Panc1 (cell line): ENCODE measurements around the gene EP400.

ENCODE experiments used
- POLR2AphosphoS5 ChIP-seq: IDR thresholded peaks from 2 replicates; pipeline ENCODE4 v1.6.1; 2012; ENCODE audit warnings: mild to moderate bottlenecking, low read depth, low read length, moderate library complexity
- SIN3A ChIP-seq: IDR thresholded peaks from 2 replicates; pipeline ENCODE4 v1.6.1; 2012; ENCODE audit warnings: low read depth, mild to moderate bottlenecking, low read length, moderate library complexity, borderline replicate concordance; ENCODE audit not compliant: insufficient read depth
- TCF7L2 ChIP-seq: IDR thresholded peaks from 2 replicates; pipeline ENCODE4 v1.6.1; 2011; ENCODE audit warnings: mild to moderate bottlenecking, low read depth, low read length, inconsistent platforms
- TF ChIP-seq, protein P1 (sequence below): fragments of 450-650 bp; IDR thresholded peaks from 2 replicates; pipeline ENCODE4 v1.5.1; 2017; ENCODE audit warnings: mild to moderate bottlenecking
- TF ChIP-seq, protein P2 (sequence below), 2 experiments: IDR thresholded peaks; 2 replicates each; pipeline ENCODE4 v1.6.1; 2011 to 2012; ENCODE audit warnings: low read depth in 2 of 2, control low read depth in 1 of 2, low read length in 1 of 2, mild to moderate bottlenecking in 1 of 2, moderate library complexity in 1 of 2; ENCODE audit not compliant: insufficient read depth in 1 of 2

DNA sequence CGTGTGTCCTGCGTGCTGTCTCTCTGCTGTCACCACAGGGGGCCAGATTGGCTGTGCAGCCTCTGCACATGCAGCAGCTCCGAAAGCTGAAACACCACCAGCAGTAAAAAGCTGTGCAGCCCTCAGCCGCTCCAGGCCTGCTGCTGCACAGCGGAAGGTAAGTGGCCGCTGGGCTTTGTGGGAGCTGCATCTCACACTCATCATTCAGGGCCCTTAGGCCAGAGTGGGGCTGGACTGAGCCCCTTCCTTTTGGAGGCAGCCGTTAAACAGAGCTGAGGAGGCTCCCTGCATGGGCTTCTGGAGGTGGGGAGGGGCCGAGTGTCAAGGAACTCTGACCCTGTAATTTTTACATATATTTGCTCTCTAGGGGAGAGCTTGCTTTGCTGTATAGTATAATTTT lies 177.3 kb downstream of the EP400 start:
- TF ChIP-seq, protein P1, sequence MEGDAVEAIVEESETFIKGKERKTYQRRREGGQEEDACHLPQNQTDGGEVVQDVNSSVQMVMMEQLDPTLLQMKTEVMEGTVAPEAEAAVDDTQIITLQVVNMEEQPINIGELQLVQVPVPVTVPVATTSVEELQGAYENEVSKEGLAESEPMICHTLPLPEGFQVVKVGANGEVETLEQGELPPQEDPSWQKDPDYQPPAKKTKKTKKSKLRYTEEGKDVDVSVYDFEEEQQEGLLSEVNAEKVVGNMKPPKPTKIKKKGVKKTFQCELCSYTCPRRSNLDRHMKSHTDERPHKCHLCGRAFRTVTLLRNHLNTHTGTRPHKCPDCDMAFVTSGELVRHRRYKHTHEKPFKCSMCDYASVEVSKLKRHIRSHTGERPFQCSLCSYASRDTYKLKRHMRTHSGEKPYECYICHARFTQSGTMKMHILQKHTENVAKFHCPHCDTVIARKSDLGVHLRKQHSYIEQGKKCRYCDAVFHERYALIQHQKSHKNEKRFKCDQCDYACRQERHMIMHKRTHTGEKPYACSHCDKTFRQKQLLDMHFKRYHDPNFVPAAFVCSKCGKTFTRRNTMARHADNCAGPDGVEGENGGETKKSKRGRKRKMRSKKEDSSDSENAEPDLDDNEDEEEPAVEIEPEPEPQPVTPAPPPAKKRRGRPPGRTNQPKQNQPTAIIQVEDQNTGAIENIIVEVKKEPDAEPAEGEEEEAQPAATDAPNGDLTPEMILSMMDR, result no peak
- TF ChIP-seq SIN3A (no peak), POLR2AphosphoS5 (no peak), TCF7L2 (no peak)
- TF ChIP-seq, protein P2, sequence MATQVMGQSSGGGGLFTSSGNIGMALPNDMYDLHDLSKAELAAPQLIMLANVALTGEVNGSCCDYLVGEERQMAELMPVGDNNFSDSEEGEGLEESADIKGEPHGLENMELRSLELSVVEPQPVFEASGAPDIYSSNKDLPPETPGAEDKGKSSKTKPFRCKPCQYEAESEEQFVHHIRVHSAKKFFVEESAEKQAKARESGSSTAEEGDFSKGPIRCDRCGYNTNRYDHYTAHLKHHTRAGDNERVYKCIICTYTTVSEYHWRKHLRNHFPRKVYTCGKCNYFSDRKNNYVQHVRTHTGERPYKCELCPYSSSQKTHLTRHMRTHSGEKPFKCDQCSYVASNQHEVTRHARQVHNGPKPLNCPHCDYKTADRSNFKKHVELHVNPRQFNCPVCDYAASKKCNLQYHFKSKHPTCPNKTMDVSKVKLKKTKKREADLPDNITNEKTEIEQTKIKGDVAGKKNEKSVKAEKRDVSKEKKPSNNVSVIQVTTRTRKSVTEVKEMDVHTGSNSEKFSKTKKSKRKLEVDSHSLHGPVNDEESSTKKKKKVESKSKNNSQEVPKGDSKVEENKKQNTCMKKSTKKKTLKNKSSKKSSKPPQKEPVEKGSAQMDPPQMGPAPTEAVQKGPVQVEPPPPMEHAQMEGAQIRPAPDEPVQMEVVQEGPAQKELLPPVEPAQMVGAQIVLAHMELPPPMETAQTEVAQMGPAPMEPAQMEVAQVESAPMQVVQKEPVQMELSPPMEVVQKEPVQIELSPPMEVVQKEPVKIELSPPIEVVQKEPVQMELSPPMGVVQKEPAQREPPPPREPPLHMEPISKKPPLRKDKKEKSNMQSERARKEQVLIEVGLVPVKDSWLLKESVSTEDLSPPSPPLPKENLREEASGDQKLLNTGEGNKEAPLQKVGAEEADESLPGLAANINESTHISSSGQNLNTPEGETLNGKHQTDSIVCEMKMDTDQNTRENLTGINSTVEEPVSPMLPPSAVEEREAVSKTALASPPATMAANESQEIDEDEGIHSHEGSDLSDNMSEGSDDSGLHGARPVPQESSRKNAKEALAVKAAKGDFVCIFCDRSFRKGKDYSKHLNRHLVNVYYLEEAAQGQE (IDR thresholded peaks at IDR 0.05; ENCODE audit: insufficient read depth in 1 of 2, low read depth in 2 of 2, low read length in 1 of 2), result no peak
